Cardiac fibroblast (primary cell): ENCODE results near the gene BSND.

Source experiments
- DNase-seq, 2 donors: peaks; one replicate each; pipeline versions ENCODE4 v3.0.0 to v3.0.0-alpha.2; 2010; ENCODE audit warnings: low read depth in 2 of 2
- H3K4me3 ChIP-seq, 2 donors: replicated peaks in 1 of 2; 1 replicate in 1 of 2; 2 replicates in 1 of 2; pipeline ENCODE4 v1.5.1; 2011; ENCODE audit warnings: low read depth in 2 of 2, low read length in 2 of 2, mild to moderate bottlenecking in 2 of 2, moderate library complexity in 1 of 2
- CTCF ChIP-seq: IDR thresholded peaks from one replicate; pipeline ENCODE4 v1.5.1; 2011; ENCODE audit warnings: low read depth, mild to moderate bottlenecking, low read length, inconsistent platforms

BSND gene

GRCh38 chr1:54975356-54976108, 23.2 kb upstream of the BSND start:
- no peak for DNase-seq
- H3K4me3 ChIP-seq = no peak overlapping the region
- TF ChIP-seq CTCF = no peak

GRCh38 chr1:54976747-54977146, 22.0 kb upstream of the BSND start:
- no peak for DNase-seq
- H3K4me3 ChIP-seq = no peak overlapping the region
- TF ChIP-seq CTCF = no peak

GRCh38 chr1:54977533-54978297, 21.0 kb upstream of the BSND start:
- TF ChIP-seq CTCF = no peak
- DNase-seq = no peak
- no peak overlapping the region for H3K4me3 ChIP-seq

GRCh38 chr1:54978528-54979326, 20.0 kb upstream of the BSND start:
- no peak for DNase-seq
- TF ChIP-seq CTCF = no peak
- no peak overlapping the region for H3K4me3 ChIP-seq

- TF ChIP-seq CTCF = no peak
- H3K4me3 ChIP-seq = no peak overlapping the region
- DNase-seq = no peak
These were observed 19.3 kb upstream of the BSND start for GRCh38 chr1:54979327-54979891.

- H3K4me3 ChIP-seq = peak overlapping the region; percentile 26 to 35
- no peak for DNase-seq
- no peak for TF ChIP-seq CTCF
These were observed 18.6 kb upstream of the BSND start for GRCh38 chr1:54980046-54980527.
